HL-60 (cell line): ENCODE results near the gene TMC3.

Source experiments
- DNase-seq, 2 experiments: peaks; one replicate each; pipeline ENCODE4 v3.0.0-alpha.2; 2010 to 2020; ENCODE audit warnings: low read depth in 1 of 2, low spot score in 1 of 2
- H3K27ac ChIP-seq: fragments of 250-450 bp; sonication (Bioruptor Pico); replicated peaks from 2 replicates; pipeline ENCODE4 v1.5.1; 2020; ENCODE audit warnings: mild to moderate bottlenecking, moderate library complexity
- H3K27me3 ChIP-seq: fragments of 250-450 bp; sonication (Bioruptor Pico); 2 replicates; pipeline ENCODE4 v1.5.1; 2021; ENCODE audit warnings: mild to moderate bottlenecking, moderate library complexity; ENCODE audit not compliant: insufficient read depth, poor library complexity, severe bottlenecking
- H3K4me3 ChIP-seq: replicated peaks from 2 replicates; pipeline ENCODE4 v1.5.1; 2011; ENCODE audit warnings: mild to moderate bottlenecking, control low read depth, low read length; ENCODE audit not compliant: insufficient read depth
- GABPA ChIP-seq: IDR thresholded peaks from 2 replicates; pipeline ENCODE4 v1.6.1; 2012; ENCODE audit warnings: low read depth
- POLR2AphosphoS5 ChIP-seq: IDR thresholded peaks from 2 replicates; pipeline ENCODE4 v1.6.1; 2012; ENCODE audit warnings: low read depth
- REST ChIP-seq: IDR thresholded peaks from 2 replicates; pipeline ENCODE4 v1.6.1; 2012; ENCODE audit warnings: low read depth; ENCODE audit not compliant: insufficient replicate concordance
- SPI1 ChIP-seq: IDR thresholded peaks from 2 replicates; pipeline ENCODE4 v1.6.1; 2012; ENCODE audit warnings: low read depth, mild to moderate bottlenecking, borderline replicate concordance
- TF ChIP-seq, protein P1 (sequence below): IDR thresholded peaks from one replicate; pipeline ENCODE4 v1.5.1; 2011; ENCODE audit warnings: low read length, control low read depth, inconsistent platforms; ENCODE audit not compliant: insufficient read depth

Gene TMC3

DNA sequence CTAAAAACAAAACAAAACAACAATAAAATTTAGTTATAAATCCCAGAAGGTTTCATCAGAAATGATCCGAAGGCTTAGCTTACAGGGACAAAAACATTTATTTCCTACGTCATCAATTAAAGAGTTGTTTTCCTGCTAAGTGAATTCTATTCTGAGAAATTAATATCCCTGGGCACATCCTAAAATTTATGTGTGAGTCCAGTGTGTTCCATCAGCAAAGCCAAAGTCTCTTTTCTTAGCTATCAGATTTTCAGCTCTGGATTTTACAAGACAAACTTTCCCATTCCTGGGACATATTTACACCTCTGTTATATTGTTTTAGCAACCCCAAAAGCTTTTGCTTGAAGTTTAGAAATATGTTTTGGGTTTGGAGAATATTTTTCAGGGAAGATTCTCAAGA is 4.4 kb upstream of the TMC3 start:
- no peak for DNase-seq
- H3K27ac ChIP-seq: no peak overlapping the region
- peaks cover 2% of the 10 kb centered on the region for H3K27me3 ChIP-seq
- TF ChIP-seq REST: no peak
- TF ChIP-seq, protein P1, sequence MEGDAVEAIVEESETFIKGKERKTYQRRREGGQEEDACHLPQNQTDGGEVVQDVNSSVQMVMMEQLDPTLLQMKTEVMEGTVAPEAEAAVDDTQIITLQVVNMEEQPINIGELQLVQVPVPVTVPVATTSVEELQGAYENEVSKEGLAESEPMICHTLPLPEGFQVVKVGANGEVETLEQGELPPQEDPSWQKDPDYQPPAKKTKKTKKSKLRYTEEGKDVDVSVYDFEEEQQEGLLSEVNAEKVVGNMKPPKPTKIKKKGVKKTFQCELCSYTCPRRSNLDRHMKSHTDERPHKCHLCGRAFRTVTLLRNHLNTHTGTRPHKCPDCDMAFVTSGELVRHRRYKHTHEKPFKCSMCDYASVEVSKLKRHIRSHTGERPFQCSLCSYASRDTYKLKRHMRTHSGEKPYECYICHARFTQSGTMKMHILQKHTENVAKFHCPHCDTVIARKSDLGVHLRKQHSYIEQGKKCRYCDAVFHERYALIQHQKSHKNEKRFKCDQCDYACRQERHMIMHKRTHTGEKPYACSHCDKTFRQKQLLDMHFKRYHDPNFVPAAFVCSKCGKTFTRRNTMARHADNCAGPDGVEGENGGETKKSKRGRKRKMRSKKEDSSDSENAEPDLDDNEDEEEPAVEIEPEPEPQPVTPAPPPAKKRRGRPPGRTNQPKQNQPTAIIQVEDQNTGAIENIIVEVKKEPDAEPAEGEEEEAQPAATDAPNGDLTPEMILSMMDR: no peak
- TF ChIP-seq GABPA: no peak
- TF ChIP-seq POLR2AphosphoS5: no peak
- TF ChIP-seq SPI1: no peak
- H3K4me3 ChIP-seq: no peak overlapping the region

DNA sequence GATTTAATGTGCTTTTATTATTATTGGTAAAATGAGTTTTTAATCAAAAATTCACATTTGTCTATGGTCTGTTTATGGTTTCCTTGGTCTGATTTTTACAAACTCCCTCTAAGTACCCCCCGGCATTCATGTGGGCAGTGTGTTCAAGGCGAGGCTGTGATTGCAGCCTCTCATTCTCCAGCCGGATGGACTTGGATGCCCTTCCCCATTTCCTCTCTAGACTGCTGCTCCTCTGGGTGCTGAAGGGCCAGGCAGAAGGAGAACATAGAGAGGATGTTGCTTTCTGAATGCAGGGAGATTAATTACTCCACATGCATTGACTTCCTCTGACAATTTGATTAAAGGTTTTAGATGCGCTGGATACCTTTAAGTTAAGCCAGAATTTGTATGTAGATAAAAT is 3.9 kb upstream of the TMC3 start:
- Histone ChIP-seq H3K27me3 (peaks cover 2% of the 10 kb centered on the region), H3K4me3 (no peak overlapping the region), H3K27ac (no peak overlapping the region)
- TF ChIP-seq REST (no peak), SPI1 (no peak), GABPA (no peak), POLR2AphosphoS5 (no peak)
- TF ChIP-seq, protein P1: no peak
- no peak for DNase-seq

DNA sequence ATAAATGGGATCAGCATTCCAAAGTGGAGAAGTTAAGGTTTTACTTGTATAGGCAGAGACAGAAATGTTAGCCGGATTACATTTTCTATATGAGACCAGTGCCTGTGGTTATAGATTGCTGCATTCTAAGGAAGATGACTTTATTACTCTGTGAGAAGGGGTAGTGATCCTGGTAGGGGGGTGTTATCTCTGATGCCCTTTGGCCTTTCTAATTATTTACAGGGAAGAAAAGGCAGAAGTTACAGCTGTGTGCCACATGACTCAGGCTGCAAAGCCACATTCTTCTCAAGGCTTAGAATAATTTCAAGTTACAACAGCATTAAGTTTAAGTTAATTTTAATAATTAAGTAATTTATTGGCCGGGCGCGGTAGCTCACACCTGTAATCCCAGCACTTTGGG is 2.2 kb upstream of the TMC3 start:
- H3K27me3 ChIP-seq: peaks cover 2% of the 10 kb centered on the region
- no peak overlapping the region for H3K27ac ChIP-seq
- no peak overlapping the region for H3K4me3 ChIP-seq
- DNase-seq: no peak
- TF ChIP-seq POLR2AphosphoS5 (no peak), SPI1 (no peak), GABPA (no peak), REST (no peak)
- TF ChIP-seq, protein P1: no peak
